Ramos (cell line): ENCODE data around the gene CLEC1B.
"Not testable (repeated sequence)": the region's sequence is repeated elsewhere in the genome, so short reads cannot be mapped to it uniquely, and the experiment has no call there.

Experiments
- in situ Hi-C: fragments of 300-500 bp; cut with MboI; formaldehyde crosslinking; loops from one replicate; pipeline ENCODE4 v1.14.3; 2022; ENCODE audit warnings: low sequenced_read_pairs; ENCODE audit not compliant: unreplicated experiment

CLEC1B gene

GRCh38 chr12:9999016-9999415 lies at the start of gene CLEC1B:
Gene CLEC1B, minus strand, starts transcription at chr12:9999121. Its CDS starts 21 bp downstream, at chr12:9999100.
- in situ Hi-C loops = no loop called here

GRCh38 chr12:10048526-10048925 lies 49.6 kb upstream of the CLEC1B start:
- in situ Hi-C loops = no loop called here

- in situ Hi-C loops = no loop called here
Measured at GRCh38 chr12:10042167-10042566, 43.2 kb upstream of the CLEC1B start.

- in situ Hi-C loops = no loop called here
Measured at GRCh38 chr12:10033783-10034545, 35.0 kb upstream of the CLEC1B start.

- in situ Hi-C loops = no loop called here
Measured at GRCh38 chr12:10031771-10032175, 32.9 kb upstream of the CLEC1B start.

- in situ Hi-C loops = no loop called here
Measured at GRCh38 chr12:10031321-10031720, 32.4 kb upstream of the CLEC1B start.

GRCh38 chr12:10030446-10030845 lies 31.5 kb upstream of the CLEC1B start, which contains the start of gene CLEC9A:
Gene CLEC9A, plus strand, starts transcription at chr12:10030682. Its CDS starts 22,006 bp downstream, at chr12:10052688.
- in situ Hi-C loops = no loop called here

GRCh38 chr12:10027721-10028120 lies 28.8 kb upstream of the CLEC1B start:
- in situ Hi-C loops = no loop called here

- in situ Hi-C loops = no loop called here
Measured at GRCh38 chr12:10027311-10027710, 28.4 kb upstream of the CLEC1B start.

- in situ Hi-C loops = not testable (repeated sequence)
Measured at GRCh38 chr12:10026666-10027065, 27.7 kb upstream of the CLEC1B start.

- in situ Hi-C loops = no loop called here
Measured at GRCh38 chr12:10025236-10025635, 26.3 kb upstream of the CLEC1B start.

- in situ Hi-C loops = no loop called here
Measured at GRCh38 chr12:10021342-10021741, 22.4 kb upstream of the CLEC1B start.

GRCh38 chr12:10018386-10018785 lies 19.5 kb upstream of the CLEC1B start:
- in situ Hi-C loops = no loop called here

GRCh38 chr12:10016881-10017280 lies 18.0 kb upstream of the CLEC1B start:
- in situ Hi-C loops = no loop called here

GRCh38 chr12:10015450-10015849 lies 16.5 kb upstream of the CLEC1B start:
- in situ Hi-C loops = no loop called here

- in situ Hi-C loops = no loop called here
Measured at GRCh38 chr12:10012630-10013330, 13.9 kb upstream of the CLEC1B start.

GRCh38 chr12:10001171-10001776 lies 2.4 kb upstream of the CLEC1B start:
- in situ Hi-C loops = no loop called here

GRCh38 chr12:9992296-9992695 lies 6.6 kb downstream of the CLEC1B start:
- in situ Hi-C loops = no loop called here

GRCh38 chr12:9991876-9992275 lies 7.0 kb downstream of the CLEC1B start:
- in situ Hi-C loops = no loop called here

GRCh38 chr12:9980126-9980525 lies 18.8 kb downstream of the CLEC1B start:
- in situ Hi-C loops = no loop called here

- in situ Hi-C loops = no loop called here
Measured at GRCh38 chr12:9977916-9978315, 21.0 kb downstream of the CLEC1B start.
